Activated CD4-positive, alpha-beta memory T cell treated with anti-CD3 and anti-CD28 coated beads, Interleukin-2, amount 10 ng/mL, durations not matched to agents 7 days and 5 days (primary cell): ENCODE data around the gene PCK2. TPM values are rescaled to one million over a fixed set of nuclear protein-coding genes. Genes with fewer than 3 reads are reported as not detected.
"Not testable (repeated sequence)": the region's sequence is repeated elsewhere in the genome, so short reads cannot be mapped to it uniquely, and the experiment has no call there.

Source experiments
- CTCF ChIA-PET: fragments of 350-600 bp; sonication (Branson Sonifier 250); formaldehyde crosslinking; loops from one replicate; lab custom pipeline; 2021; ENCODE audit warnings: antibody characterized with exemption, inconsistent platforms; lab: Charles Lee
- POLR2A ChIA-PET: fragments of 350-600 bp; sonication (Branson Sonifier 250); formaldehyde crosslinking; loops from one replicate; lab custom pipeline; 2021; ENCODE audit warnings: antibody characterized with exemption; lab: Charles Lee
- DNase-seq: peaks from one replicate; pipeline ENCODE4 v3.0.0-alpha.2; 2020
- H3K27ac Mint-ChIP-seq: one replicate; pipeline ENCODE4 v1.8.0; 2021; ENCODE audit warnings: mild to moderate bottlenecking, mixed read lengths
- H3K27me3 Mint-ChIP-seq: one replicate; pipeline ENCODE4 v1.8.0; 2021; ENCODE audit warnings: mixed read lengths
- H3K36me3 Mint-ChIP-seq: one replicate; pipeline ENCODE4 v1.8.0; 2021; ENCODE audit warnings: low read depth, mixed read lengths
- H3K4me1 Mint-ChIP-seq: one replicate; pipeline ENCODE4 v1.8.0; 2021; ENCODE audit warnings: mixed read lengths
- H3K4me3 Mint-ChIP-seq: one replicate; pipeline ENCODE4 v1.8.0; 2021; ENCODE audit warnings: mild to moderate bottlenecking, mixed read lengths
- H3K9me3 Mint-ChIP-seq: one replicate; pipeline ENCODE4 v1.8.0; 2021; ENCODE audit warnings: mixed read lengths
- total RNA-seq, 2 experiments: library from RNA; stranded (reverse); gene quantifications; one replicate each; pipeline ENCODE4 v1.2.3, GENCODE V29; 2021

PCK2 gene
- total RNA-seq, 2 experiments from 2014 or later = 88.5 to 90.6 TPM

- no peak overlapping the region for H3K4me3 Mint-ChIP-seq
- H3K4me1 Mint-ChIP-seq = peaks cover 18% of the 10 kb centered on the region
- CTCF ChIA-PET = interaction anchor here (0.7 to 9.8 kb wide), 3 partner anchors 9 to 17 kb away, joined by 3 to 254 read pairs (median 3); partner anchors contain the start of gene PCK2
- H3K36me3 Mint-ChIP-seq = peaks cover 62% of the 10 kb centered on the region
- H3K27ac Mint-ChIP-seq = no peak overlapping the region
- DNase-seq = no peak
- no peaks in the 10 kb centered on the region for H3K9me3 Mint-ChIP-seq
- H3K27me3 Mint-ChIP-seq = no peaks in the 10 kb centered on the region
- POLR2A ChIA-PET = interaction anchor here (1.0 to 2.8 kb wide), 4 partner anchors 12 to 59 kb away, joined by 3 to 15 read pairs (median 4); partner anchors contain the start of genes DCAF11, IRF9, NRL and PSME2
These were observed 8.4 kb downstream of the PCK2 start for GRCh38 chr14:24102357-24103048.

GRCh38 chr14:24103451-24103850, 9.3 kb downstream of the PCK2 start:
- H3K9me3 Mint-ChIP-seq = no peaks in the 10 kb centered on the region
- H3K27me3 Mint-ChIP-seq = no peaks in the 10 kb centered on the region
- H3K36me3 Mint-ChIP-seq = peaks cover 56% of the 10 kb centered on the region
- DNase-seq = no peak
- peaks cover 24% of the 10 kb centered on the region for H3K4me1 Mint-ChIP-seq
- H3K4me3 Mint-ChIP-seq = no peak overlapping the region
- ChIA-PET POLR2A (interaction anchor here (1.4 to 8.2 kb wide), 3 partner anchors 8 to 43 kb away, joined by 3 to 149 read pairs (median 15); partner anchors contain the start of genes DCAF11, NRL, PCK2 and PSME2), CTCF (interaction anchor here (9.8 kb wide), 1 partner anchor 10 kb away, joined by 254 read pairs; the partner anchor contains the start of gene PCK2)
- no peak overlapping the region for H3K27ac Mint-ChIP-seq

- not testable (repeated sequence) for H3K9me3 Mint-ChIP-seq, H3K4me3 Mint-ChIP-seq, H3K27ac Mint-ChIP-seq, H3K27me3 Mint-ChIP-seq, DNase-seq
- ChIA-PET CTCF (interaction anchor here (1.1 to 9.8 kb wide), 4 partner anchors 12 to 98 kb away, joined by 3 to 254 read pairs (median 86); partner anchors contain the start of genes IRF9 and PCK2), POLR2A (interaction anchor here (1.2 to 8.2 kb wide), 7 partner anchors 8 to 55 kb away, joined by 3 to 149 read pairs (median 15); partner anchors contain the start of genes DCAF11, EMC9, IRF9 and NRL)
- Mint-ChIP-seq H3K36me3 (peaks cover 36% of the 10 kb centered on the region), H3K4me1 (peaks cover 38% of the 10 kb centered on the region)
These were observed 11.6 kb downstream of the PCK2 start for GRCh38 chr14:24105609-24106239.

GRCh38 chr14:24106672-24107271, 12.7 kb downstream of the PCK2 start:
- Mint-ChIP-seq H3K36me3 (peaks cover 31% of the 10 kb centered on the region), H3K27me3 (no peaks in the 10 kb centered on the region), H3K4me1 (peaks cover 43% of the 10 kb centered on the region), H3K4me3 (no peak overlapping the region), H3K9me3 (no peaks in the 10 kb centered on the region), H3K27ac (no peak overlapping the region)
- ChIA-PET POLR2A (interaction anchor here (1.2 to 8.2 kb wide), 10 partner anchors 11 to 54 kb away, joined by 3 to 149 read pairs (median 10); partner anchors contain the start of genes EMC9, IRF9, PCK2 and PSME1), CTCF (interaction anchor here (1.1 to 9.8 kb wide), 6 partner anchors 13 to 99 kb away, joined by 3 to 254 read pairs (median 15); partner anchors contain the start of genes IRF9 and PCK2)
- DNase-seq = no peak

GRCh38 chr14:24108336-24108874, 14.3 kb downstream of the PCK2 start:
- no peak for DNase-seq
- ChIA-PET CTCF (interaction anchor here (0.6 to 9.8 kb wide), 36 partner anchors 10 to 476 kb away, joined by 3 to 254 read pairs (median 5); partner anchors contain the start of genes CARMIL3, CIDEB, EMC9 and IRF9), POLR2A (interaction anchor here (0.5 to 8.2 kb wide), 20 partner anchors 8 to 566 kb away, joined by 3 to 149 read pairs (median 7); partner anchors contain the start of genes CARMIL3, CHMP4A, EMC9 and IRF9)
- no peaks in the 10 kb centered on the region for H3K9me3 Mint-ChIP-seq
- peaks cover 43% of the 10 kb centered on the region for H3K4me1 Mint-ChIP-seq
- peak overlapping the region; percentile 98 for H3K27ac Mint-ChIP-seq
- H3K27me3 Mint-ChIP-seq = no peaks in the 10 kb centered on the region
- peak overlapping the region; percentile 8 for H3K4me3 Mint-ChIP-seq
- peaks cover 18% of the 10 kb centered on the region for H3K36me3 Mint-ChIP-seq

- DNase-seq = no peak
- Mint-ChIP-seq H3K4me3 (no peak overlapping the region), H3K27me3 (no peaks in the 10 kb centered on the region), H3K36me3 (peaks cover 3% of the 10 kb centered on the region), H3K4me1 (peaks cover 43% of the 10 kb centered on the region), H3K27ac (no peak overlapping the region), H3K9me3 (no peaks in the 10 kb centered on the region)
- ChIA-PET CTCF (interaction anchor here (0.8 to 9.8 kb wide), 11 partner anchors 16 to 321 kb away, joined by 3 to 254 read pairs (median 5); partner anchors contain the start of genes EMC9, IRF9, PCK2 and PSME1), POLR2A (interaction anchor here (0.6 to 8.2 kb wide), 12 partner anchors 14 to 1608 kb away, joined by 3 to 149 read pairs (median 4); partner anchors contain the start of genes EMC9, IRF9, PCK2 and PSME1)
These were observed 15.9 kb downstream of the PCK2 start for GRCh38 chr14:24110060-24110459.

GRCh38 chr14:24110523-24110922, 16.4 kb downstream of the PCK2 start:
- Mint-ChIP-seq H3K4me3 (no peak overlapping the region), H3K27me3 (no peaks in the 10 kb centered on the region), H3K4me1 (peaks cover 47% of the 10 kb centered on the region), H3K36me3 (peaks cover 4% of the 10 kb centered on the region), H3K27ac (no peak overlapping the region), H3K9me3 (no peaks in the 10 kb centered on the region)
- no peak for DNase-seq
- CTCF ChIA-PET = interaction anchor here (0.8 to 9.8 kb wide), 10 partner anchors 16 to 321 kb away, joined by 3 to 254 read pairs (median 5); partner anchors contain the start of genes EMC9, IRF9, PCK2 and PSME1
- POLR2A ChIA-PET = interaction anchor here (0.7 to 8.2 kb wide), 10 partner anchors 15 to 58 kb away, joined by 3 to 149 read pairs (median 6); partner anchors contain the start of genes EMC9, IRF9, PCK2 and PSME1

- no peaks in the 10 kb centered on the region for H3K27me3 Mint-ChIP-seq
- ChIA-PET CTCF (interaction anchor here (0.8 to 4.5 kb wide), 12 partner anchors 19 to 793 kb away, joined by 3 to 39 read pairs (median 10); partner anchors contain the start of genes DHRS4, EMC9, IRF9 and PCK2), POLR2A (interaction anchor here (0.6 to 12.4 kb wide), 31 partner anchors 8 to 317 kb away, joined by 3 to 448 read pairs (median 9); partner anchors contain the start of genes CARMIL3, CBLN3, CHMP4A and CIDEB)
- H3K9me3 Mint-ChIP-seq = no peaks in the 10 kb centered on the region
- DNase-seq = no peak
- H3K4me3 Mint-ChIP-seq = peak overlapping the region; percentile 98
- H3K36me3 Mint-ChIP-seq = peaks cover 28% of the 10 kb centered on the region
- peaks cover 51% of the 10 kb centered on the region for H3K4me1 Mint-ChIP-seq
- H3K27ac Mint-ChIP-seq = peak overlapping the region; percentile 100
These were observed 19.3 kb downstream of the PCK2 start for GRCh38 chr14:24113379-24113800.

GRCh38 chr14:24113801-24114531, 19.9 kb downstream of the PCK2 start:
- Mint-ChIP-seq H3K4me3 (peak overlapping the region; percentile 98), H3K36me3 (peaks cover 34% of the 10 kb centered on the region), H3K9me3 (no peaks in the 10 kb centered on the region), H3K4me1 (peaks cover 48% of the 10 kb centered on the region), H3K27ac (peak overlapping the region; percentile 100), H3K27me3 (no peaks in the 10 kb centered on the region)
- DNase-seq = peak; percentile 86
- ChIA-PET CTCF (interaction anchor here (0.5 to 4.5 kb wide), 23 partner anchors 12 to 793 kb away, joined by 3 to 39 read pairs (median 7); partner anchors contain the start of genes CARMIL3, CIDEB, DHRS4 and EMC9), POLR2A (interaction anchor here (0.8 to 12.4 kb wide), 44 partner anchors 9 to 323 kb away, joined by 3 to 448 read pairs (median 6); partner anchors contain the start of genes CARMIL3, CBLN3, CHMP4A and CIDEB)

- POLR2A ChIA-PET = interaction anchor here (0.8 to 12.4 kb wide), 47 partner anchors 10 to 327 kb away, joined by 3 to 448 read pairs (median 6); partner anchors contain the start of genes CARMIL3, CBLN3, CHMP4A and CIDEB
- peaks cover 42% of the 10 kb centered on the region for H3K36me3 Mint-ChIP-seq
- peak within 1 kb of the TSS; percentile 98 for H3K4me3 Mint-ChIP-seq
- H3K27ac Mint-ChIP-seq = peak within 1 kb of the TSS; percentile 100
- no peaks in the 10 kb centered on the region for H3K9me3 Mint-ChIP-seq
- CTCF ChIA-PET = interaction anchor here (1.0 to 4.5 kb wide), 23 partner anchors 10 to 794 kb away, joined by 3 to 39 read pairs (median 7); partner anchors contain the start of genes CARMIL3, CIDEB, DHRS4 and EMC9
- DNase-seq = peak; percentile 98
- peaks cover 42% of the 10 kb centered on the region for H3K4me1 Mint-ChIP-seq
- no peaks in the 10 kb centered on the region for H3K27me3 Mint-ChIP-seq
These were observed 20.7 kb downstream of the PCK2 start, which contains the start of the genes DCAF11 and NRL for GRCh38 chr14:24114532-24115421. Gene DCAF11 (plus strand): TSS chr14:24114777. CDS start chr14:24115595, 818 bp downstream. Gene NRL (minus strand): TSS chr14:24114949. CDS start chr14:24082848, 32,101 bp downstream.
